Loucy (cell line): ENCODE results near the gene ZDHHC20.
"Not testable (repeated sequence)": the region's sequence is repeated elsewhere in the genome, so short reads cannot be mapped to it uniquely, and the experiment has no call there.

Source experiments
- H2AFZ ChIP-seq: fragments of 200-600 bp; sonication (generic); 2 replicates; pipeline ENCODE4 v1.6.0; 2016; ENCODE audit warnings: antibody characterized with exemption, mild to moderate bottlenecking, low read length, moderate library complexity
- H3F3A ChIP-seq: fragments of 200-600 bp; 2 replicates; pipeline ENCODE4 v1.6.0; 2016; ENCODE audit warnings: antibody characterized with exemption, low read depth, mild to moderate bottlenecking
- H3K27me3 ChIP-seq: fragments of 200-600 bp; sonication (generic); 2 replicates; pipeline ENCODE4 v1.6.1; 2014; ENCODE audit warnings: low read length, mild to moderate bottlenecking; ENCODE audit not compliant: insufficient read depth, poor library complexity, severe bottlenecking
- H3K36me3 ChIP-seq: fragments of 200-600 bp; sonication (generic); 2 replicates; pipeline ENCODE4 v1.6.1; 2016; ENCODE audit warnings: low read length; ENCODE audit not compliant: insufficient read depth
- H3K4me1 ChIP-seq: fragments of 200-600 bp; sonication (generic); 2 replicates; pipeline ENCODE4 v1.5.1; 2014; ENCODE audit warnings: low read length, mild to moderate bottlenecking; ENCODE audit not compliant: insufficient read depth, poor library complexity, severe bottlenecking
- H3K4me2 ChIP-seq: fragments of 200-600 bp; sonication (generic); 2 replicates; pipeline ENCODE4 v1.6.0; 2014; ENCODE audit warnings: antibody characterized with exemption, low read length, low read depth, mild to moderate bottlenecking; ENCODE audit not compliant: poor library complexity, severe bottlenecking
- H3K4me3 ChIP-seq: fragments of 200-600 bp; sonication (generic); 2 replicates; pipeline ENCODE4 v1.5.1; 2014; ENCODE audit warnings: low read length, mild to moderate bottlenecking, mixed read lengths; ENCODE audit not compliant: poor library complexity, severe bottlenecking
- H3K79me2 ChIP-seq: fragments of 200-600 bp; sonication (generic); 2 replicates; pipeline ENCODE4 v1.6.1; 2014; ENCODE audit warnings: low read length; ENCODE audit not compliant: insufficient read depth
- H3K9ac ChIP-seq: fragments of 200-600 bp; sonication (generic); 2 replicates; pipeline ENCODE4 v1.6.0; 2014; ENCODE audit warnings: mild to moderate bottlenecking, low read depth, low read length, moderate library complexity; ENCODE audit not compliant: poor library complexity, severe bottlenecking
- H3K9me2 ChIP-seq: fragments of 200-600 bp; sonication (generic); replicated peaks from 2 replicates; pipeline ENCODE4 v1.6.1; 2016; ENCODE audit warnings: low read depth, low read length, mixed read lengths
- H3K9me3 ChIP-seq: fragments of 200-600 bp; sonication (generic); 2 replicates; pipeline ENCODE4 v1.6.1; 2014; ENCODE audit warnings: mild to moderate bottlenecking, antibody characterized with exemption, low read length, low read depth; ENCODE audit not compliant: insufficient read depth
- H4K20me1 ChIP-seq: fragments of 200-600 bp; sonication (generic); 2 replicates; pipeline ENCODE4 v1.6.0; 2014; ENCODE audit warnings: antibody characterized with exemption, low read length, mild to moderate bottlenecking; ENCODE audit not compliant: insufficient read depth, poor library complexity, severe bottlenecking
- CTCF ChIP-seq: fragments of 200-600 bp; sonication (generic); conservative IDR thresholded peaks from 2 replicates; pipeline ENCODE4 v1.5.1; 2014; ENCODE audit warnings: mild to moderate bottlenecking, antibody characterized with exemption, low read length
- EZH2phosphoT487 ChIP-seq: fragments of 200-600 bp; IDR thresholded peaks from 2 replicates; pipeline ENCODE4 v1.6.1; 2018; ENCODE audit warnings: antibody characterized with exemption, mild to moderate bottlenecking, moderate library complexity, borderline replicate concordance

ZDHHC20 gene

GRCh38 chr13:21420706-21421105 lies 38.4 kb downstream of the ZDHHC20 start:
- peaks cover 41% of the 10 kb centered on the region for H3K79me2 ChIP-seq
- no peaks in the 10 kb centered on the region for H3K4me1 ChIP-seq
- no peak overlapping the region for H3K4me3 ChIP-seq
- TF ChIP-seq CTCF = no peak
- TF ChIP-seq EZH2phosphoT487 = no peak
- H3F3A ChIP-seq = no peaks in the 10 kb centered on the region
- H4K20me1 ChIP-seq = peaks cover 15% of the 10 kb centered on the region
- H2AFZ ChIP-seq = no peak overlapping the region
- H3K4me2 ChIP-seq = no peak overlapping the region
- no peaks in the 10 kb centered on the region for H3K27me3 ChIP-seq
- no peak overlapping the region for H3K9ac ChIP-seq
- peaks cover 42% of the 10 kb centered on the region; the same call in 1 of the 2 replicates for H3K36me3 ChIP-seq
- no peaks in the 10 kb centered on the region for H3K9me2 ChIP-seq
- H3K9me3 ChIP-seq = no peaks in the 10 kb centered on the region

GRCh38 chr13:21413013-21413412 lies 46.1 kb downstream of the ZDHHC20 start:
- TF ChIP-seq EZH2phosphoT487 (no peak), CTCF (no peak)
- Histone ChIP-seq H2AFZ (no peak overlapping the region), H3K27me3 (no peaks in the 10 kb centered on the region), H3K9me3 (no peaks in the 10 kb centered on the region), H4K20me1 (peaks cover 5% of the 10 kb centered on the region), H3K4me3 (no peak overlapping the region), H3K4me1 (no peaks in the 10 kb centered on the region), H3K79me2 (peaks cover 7% of the 10 kb centered on the region), H3K9me2 (no peaks in the 10 kb centered on the region), H3K36me3 (peaks cover 53% of the 10 kb centered on the region; the same call in 1 of the 2 replicates), H3K4me2 (no peak overlapping the region), H3F3A (no peaks in the 10 kb centered on the region), H3K9ac (no peak overlapping the region)

DNA sequence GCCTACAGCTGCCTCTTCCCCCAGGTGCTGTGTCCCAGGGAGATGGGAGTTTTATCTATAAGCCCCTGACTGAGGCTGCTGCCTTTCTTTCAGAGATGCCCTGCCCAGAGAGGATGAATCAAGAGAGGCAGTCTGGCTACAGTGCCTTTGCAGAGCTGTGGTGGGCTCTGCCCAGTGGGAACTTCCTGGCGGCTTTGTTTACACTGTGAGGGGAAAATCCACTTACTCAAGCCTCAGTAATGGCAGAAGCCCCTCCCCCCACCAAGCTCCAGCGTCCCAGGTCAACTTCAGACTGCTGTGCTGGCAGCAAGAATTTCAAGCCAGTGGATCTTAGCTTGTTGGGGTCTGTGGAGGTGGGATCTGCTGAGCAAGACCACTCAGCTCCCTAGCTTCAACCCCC lies 48.6 kb downstream of the ZDHHC20 start:
- H3K79me2 ChIP-seq, H3K9me3 ChIP-seq, H3K27me3 ChIP-seq, H3F3A ChIP-seq, H3K9ac ChIP-seq, H2AFZ ChIP-seq, H3K9me2 ChIP-seq, H3K4me1 ChIP-seq, H3K4me2 ChIP-seq, H4K20me1 ChIP-seq, H3K4me3 ChIP-seq: not testable (repeated sequence)
- peaks cover 39% of the 10 kb centered on the region; the same call in 1 of the 2 replicates for H3K36me3 ChIP-seq

DNA sequence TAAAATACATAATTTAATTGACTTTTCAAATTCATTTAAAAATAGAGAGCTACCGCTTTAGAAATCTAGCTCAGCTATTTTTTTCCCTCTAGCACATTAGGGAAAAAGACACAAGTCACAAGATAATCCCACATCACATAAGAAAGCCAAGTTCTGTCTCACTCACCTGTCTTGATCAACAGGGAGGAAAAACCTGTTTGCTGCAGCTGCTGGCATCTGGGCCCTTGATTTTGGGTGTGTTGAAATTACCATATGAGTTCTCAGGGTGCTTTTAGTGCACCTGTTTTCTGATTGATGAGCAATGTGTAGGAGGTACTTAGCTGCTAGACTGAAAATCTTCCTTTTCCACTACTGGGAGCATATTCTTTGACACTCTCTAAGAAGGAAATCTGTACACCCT lies 53.8 kb downstream of the ZDHHC20 start:
- peaks cover 7% of the 10 kb centered on the region; the same call in 1 of the 2 replicates for H3F3A ChIP-seq
- H3K9me3 ChIP-seq = no peaks in the 10 kb centered on the region
- peaks cover 43% of the 10 kb centered on the region for H3K36me3 ChIP-seq
- no peak overlapping the region for H3K9ac ChIP-seq
- TF ChIP-seq CTCF = no peak
- no peak for TF ChIP-seq EZH2phosphoT487
- peaks cover 11% of the 10 kb centered on the region for H3K79me2 ChIP-seq
- no peak overlapping the region for H3K4me3 ChIP-seq
- no peak overlapping the region for H2AFZ ChIP-seq
- no peaks in the 10 kb centered on the region for H3K27me3 ChIP-seq
- no peak overlapping the region for H3K4me2 ChIP-seq
- H4K20me1 ChIP-seq = peaks cover 14% of the 10 kb centered on the region
- H3K9me2 ChIP-seq = no peaks in the 10 kb centered on the region
- H3K4me1 ChIP-seq = peaks cover 34% of the 10 kb centered on the region
